Endothelial cell of umbilical vein (primary cell): ENCODE data around the gene BSPRY.

ENCODE experiments used
- CTCF ChIP-seq, 2 donors: IDR thresholded peaks; 1 replicate in 1 of 2; 2 replicates in 1 of 2; pipeline ENCODE4 v1.5.1; 2011; ENCODE audit warnings: low read length in 2 of 2, mild to moderate bottlenecking in 2 of 2, moderate library complexity in 2 of 2, control low read depth in 1 of 2, inconsistent platforms in 1 of 2, low read depth in 1 of 2; ENCODE audit not compliant: insufficient read depth in 1 of 2; ENCODE audit errors: extremely low read depth in 1 of 2
- EZH2 ChIP-seq: IDR thresholded peaks from 2 replicates; pipeline ENCODE4 v1.6.1; 2012; ENCODE audit warnings: borderline replicate concordance, low read depth, mild to moderate bottlenecking, moderate library complexity, low read length, inconsistent platforms; ENCODE audit not compliant: severe bottlenecking
- FOS ChIP-seq: IDR thresholded peaks from 2 replicates; pipeline ENCODE4 v1.6.1; 2011; ENCODE audit warnings: mild to moderate bottlenecking, low read length, moderate library complexity, borderline replicate concordance; ENCODE audit not compliant: insufficient read depth
- GATA2 ChIP-seq: IDR thresholded peaks from 2 replicates; pipeline ENCODE4 v1.7.0; 2011; ENCODE audit warnings: low read depth, mild to moderate bottlenecking, moderate library complexity, mixed read lengths, low read length; ENCODE audit not compliant: insufficient read length, insufficient read depth
- JUN ChIP-seq: IDR thresholded peaks from 2 replicates; pipeline ENCODE4 v1.6.1; 2011; ENCODE audit warnings: borderline replicate concordance, low read depth; ENCODE audit not compliant: insufficient read length, insufficient read depth
- MYC ChIP-seq: IDR thresholded peaks from one replicate; pipeline ENCODE4 v1.6.1; 2011; ENCODE audit warnings: mild to moderate bottlenecking, low read depth, low read length
- POLR2A ChIP-seq: IDR thresholded peaks from 2 replicates; pipeline ENCODE4 v1.6.1; 2012; ENCODE audit warnings: low read depth, mild to moderate bottlenecking, control low read depth, low read length
- POLR2AphosphoS5 ChIP-seq: IDR thresholded peaks from 2 replicates; pipeline ENCODE4 v1.6.1; 2012; ENCODE audit warnings: low read depth, mild to moderate bottlenecking, control low read depth, low read length, moderate library complexity; ENCODE audit not compliant: insufficient read depth
- TF ChIP-seq, protein P1 (sequence below): IDR thresholded peaks from 2 replicates; pipeline ENCODE4 v1.6.1; 2011; ENCODE audit not compliant: insufficient read depth, insufficient read length

- TF ChIP-seq EZH2, result peak; percentile 91
- no peak for TF ChIP-seq FOS
- no peak for TF ChIP-seq CTCF (IDR thresholded peaks at IDR 0.05; ENCODE audit: extremely low read depth in 1 of 2, insufficient read depth in 1 of 2, low read depth in 1 of 2, low read length in 2 of 2)
- no peak for TF ChIP-seq POLR2A
- TF ChIP-seq MYC, result no peak
- TF ChIP-seq, protein P1, sequence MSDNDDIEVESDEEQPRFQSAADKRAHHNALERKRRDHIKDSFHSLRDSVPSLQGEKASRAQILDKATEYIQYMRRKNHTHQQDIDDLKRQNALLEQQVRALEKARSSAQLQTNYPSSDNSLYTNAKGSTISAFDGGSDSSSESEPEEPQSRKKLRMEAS, result no peak
- no peak for TF ChIP-seq GATA2
- TF ChIP-seq POLR2AphosphoS5, result no peak
- no peak for TF ChIP-seq JUN
These were observed at the start of gene BSPRY for GRCh38 chr9:113349445-113350094.
